GM18873 (cell line): Measurements from ENCODE around the gene PIP4K2A.

Source experiments
- ATAC-seq: cut with Tn5 transposase; IDR thresholded peaks from one replicate; pipeline ENCODE4 v1.9.1; 2021; ENCODE audit warnings: mild to moderate bottlenecking, moderate library complexity, moderate number of reproducible peaks; ENCODE audit not compliant: unreplicated experiment, low FRiP score

The PIP4K2A gene

DNA sequence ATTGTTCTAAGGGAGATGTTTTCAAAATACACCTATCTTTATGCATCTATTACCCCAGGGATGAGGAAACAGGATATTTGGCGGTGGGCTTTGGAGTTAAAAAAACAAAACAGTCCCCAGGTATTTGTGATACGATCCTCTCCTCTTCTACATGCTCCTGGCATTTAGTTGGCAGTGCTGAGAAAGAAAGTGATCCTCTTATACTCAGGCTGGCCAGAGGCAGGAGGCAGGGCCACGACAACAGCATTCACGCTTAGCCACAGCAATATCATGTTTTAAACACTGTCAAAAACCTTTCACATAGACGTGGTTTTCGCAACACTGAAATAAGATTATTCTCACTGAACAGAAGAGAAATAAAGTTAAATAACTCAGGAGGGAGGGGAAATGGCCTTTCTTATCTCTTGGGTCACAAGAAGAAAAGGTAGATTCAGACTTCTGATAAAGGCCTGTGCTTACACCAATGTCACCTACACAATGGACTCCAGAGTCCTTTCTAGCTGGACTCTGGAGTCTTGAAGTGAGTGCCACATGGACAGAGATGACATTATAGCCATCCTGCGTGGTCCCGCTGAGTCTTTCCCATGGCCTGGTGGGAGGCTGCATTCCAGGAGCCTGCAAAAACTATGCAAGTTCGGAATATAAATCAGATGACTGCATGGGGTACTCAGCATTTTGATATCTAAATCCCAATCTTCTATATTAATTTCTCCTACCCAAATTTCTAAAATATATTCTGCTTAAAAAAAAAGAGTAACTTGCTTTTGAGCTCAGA, 88.7 kb downstream of the PIP4K2A start:
- no peak for ATAC-seq

DNA sequence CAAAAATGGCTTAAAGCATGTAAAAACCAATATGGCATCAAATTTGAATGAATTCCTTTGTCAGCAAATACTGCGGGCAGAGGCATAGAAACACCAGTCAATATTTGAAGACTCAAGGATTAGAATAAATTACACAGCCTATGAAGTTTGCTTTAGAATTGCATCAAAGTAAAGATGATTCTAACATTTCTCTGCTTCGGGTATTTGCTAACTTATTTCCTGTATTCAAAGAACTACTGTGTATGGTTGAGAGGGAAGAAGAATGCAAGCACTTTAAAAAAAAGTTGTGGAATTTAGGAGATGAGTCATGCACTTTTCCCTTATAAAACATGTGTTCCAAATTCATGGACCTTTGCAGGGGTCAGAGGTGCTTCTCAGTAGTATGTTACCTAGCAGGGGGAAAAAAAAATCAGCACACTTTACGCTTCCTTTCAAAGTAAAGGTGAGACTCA, 90.1 kb downstream of the PIP4K2A start:
- no peak for ATAC-seq

DNA sequence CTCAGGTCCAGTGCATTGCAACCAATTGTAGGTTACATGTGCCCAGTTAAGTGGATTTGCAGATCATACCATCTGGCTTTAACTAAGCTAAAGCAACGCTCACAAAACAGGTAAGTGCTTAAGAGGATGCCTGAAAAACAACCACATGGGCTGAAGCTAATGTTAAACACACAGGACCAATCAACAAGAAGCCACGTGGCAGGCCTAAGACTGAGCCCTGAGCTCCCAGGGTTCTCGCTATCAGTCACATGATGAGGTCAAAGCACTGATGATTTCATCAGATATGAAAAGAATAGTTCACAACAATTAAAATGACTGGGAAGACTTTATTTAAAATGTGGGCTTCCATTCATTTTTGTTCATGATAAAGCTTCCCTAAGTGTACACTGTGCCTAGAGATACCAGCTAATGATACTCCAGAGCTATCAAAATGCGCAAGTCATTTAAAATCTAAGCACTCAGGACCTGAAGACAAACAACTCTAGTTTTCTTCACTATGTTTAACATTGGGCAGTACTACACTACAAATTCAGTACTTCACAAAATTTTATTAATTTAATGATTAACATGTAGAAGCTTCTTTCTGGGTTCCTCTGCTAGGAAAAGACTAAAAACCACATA, 90.6 kb downstream of the PIP4K2A start:
- no peak for ATAC-seq

DNA sequence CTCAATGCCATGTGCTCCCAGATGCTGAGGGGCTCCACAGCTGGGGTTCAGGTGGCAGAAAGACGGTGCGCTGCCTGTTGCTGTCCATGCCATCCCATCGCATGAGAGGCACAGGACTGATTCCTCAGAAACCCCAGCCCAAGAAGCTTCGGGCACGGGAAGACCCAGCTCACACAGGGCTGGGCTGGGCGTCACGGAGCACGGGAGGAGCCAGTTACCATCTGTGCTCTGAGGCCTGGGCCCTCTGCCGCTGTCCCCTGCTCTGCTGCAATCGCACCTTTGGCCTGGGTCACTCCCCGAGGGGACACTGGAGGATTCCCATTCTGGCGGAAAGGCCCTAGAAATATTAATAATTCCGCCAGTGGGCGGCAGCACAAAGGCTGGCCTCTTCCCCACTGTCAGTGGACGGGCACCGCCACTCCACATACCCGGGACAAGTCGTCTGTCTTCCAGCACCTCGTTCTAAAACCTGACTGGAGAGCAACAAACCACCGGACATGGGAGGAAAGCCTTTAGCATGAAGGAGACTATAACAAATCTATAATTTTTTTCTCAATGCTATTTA, 92.1 kb downstream of the PIP4K2A start:
- ATAC-seq = no peak

DNA sequence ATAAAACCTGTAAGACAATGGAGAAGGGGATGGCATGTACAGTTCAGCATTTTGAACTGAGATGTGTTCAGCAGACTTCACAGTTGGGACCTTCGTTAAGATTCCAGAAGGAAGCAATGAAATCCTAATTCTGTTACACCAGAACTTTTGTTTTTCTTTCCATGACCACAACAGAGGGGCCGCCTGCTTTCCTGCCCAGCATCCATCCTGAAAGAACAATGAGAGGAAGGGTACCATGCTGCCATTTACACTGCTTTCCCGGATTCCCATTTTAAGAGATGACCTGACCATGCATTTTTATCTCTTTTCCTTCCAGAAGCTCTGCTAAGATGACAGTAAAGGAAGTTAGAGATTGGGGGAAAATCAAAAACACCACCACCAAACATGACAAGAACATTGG, 92.7 kb downstream of the PIP4K2A start:
- no peak for ATAC-seq

DNA sequence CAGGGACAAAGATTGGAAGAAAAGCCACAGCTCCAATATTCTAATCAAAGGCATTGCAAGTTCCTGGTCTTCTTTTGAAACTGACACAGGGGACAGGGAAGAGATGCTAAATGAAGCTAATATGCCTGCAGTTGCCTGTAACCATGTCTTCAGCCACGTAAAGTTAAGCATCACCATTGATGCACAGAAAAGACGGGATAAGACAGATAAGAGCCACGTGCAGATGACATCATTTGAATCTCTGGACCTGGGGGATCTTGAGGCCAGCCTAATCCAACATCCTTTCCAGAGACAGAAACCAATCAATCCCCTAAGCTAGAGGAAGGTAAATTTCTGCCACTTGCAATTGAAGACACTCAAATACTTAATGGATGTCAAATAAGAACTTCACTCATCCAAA, 93.4 kb downstream of the PIP4K2A start:
- no peak for ATAC-seq

DNA sequence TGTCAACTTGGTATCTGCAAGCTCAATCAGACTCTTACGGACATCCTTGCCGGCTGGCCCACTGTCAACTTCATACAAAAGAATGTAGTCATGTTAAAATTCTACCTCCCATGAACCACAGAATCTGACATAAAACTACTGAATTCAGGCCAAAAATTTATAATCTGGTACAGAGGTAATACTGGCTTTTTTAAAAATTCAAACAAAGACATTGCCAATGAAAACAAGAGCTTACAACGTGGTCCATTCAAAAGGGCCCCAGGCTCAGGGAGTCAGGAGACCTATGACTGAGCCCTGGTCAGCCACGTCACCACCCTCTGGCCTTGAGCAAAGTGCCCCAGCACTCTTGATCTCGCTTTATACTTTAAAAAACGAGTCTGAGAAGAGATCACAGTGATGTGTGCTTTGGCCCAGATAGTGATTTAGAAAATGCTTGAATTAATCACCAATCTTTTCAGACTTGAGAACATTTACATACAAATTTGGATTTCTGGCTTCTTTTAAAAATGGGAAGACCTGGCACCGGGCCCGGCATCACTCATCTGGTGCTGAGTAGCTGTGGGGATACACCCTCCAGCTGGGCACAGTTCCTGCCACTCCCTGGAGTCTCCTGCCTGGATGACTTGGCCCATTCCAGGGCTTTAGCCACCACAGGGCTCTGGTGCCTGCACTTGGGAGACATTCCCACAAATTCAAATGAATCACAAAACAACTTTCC, 94.1 kb downstream of the PIP4K2A start:
- no peak for ATAC-seq

DNA sequence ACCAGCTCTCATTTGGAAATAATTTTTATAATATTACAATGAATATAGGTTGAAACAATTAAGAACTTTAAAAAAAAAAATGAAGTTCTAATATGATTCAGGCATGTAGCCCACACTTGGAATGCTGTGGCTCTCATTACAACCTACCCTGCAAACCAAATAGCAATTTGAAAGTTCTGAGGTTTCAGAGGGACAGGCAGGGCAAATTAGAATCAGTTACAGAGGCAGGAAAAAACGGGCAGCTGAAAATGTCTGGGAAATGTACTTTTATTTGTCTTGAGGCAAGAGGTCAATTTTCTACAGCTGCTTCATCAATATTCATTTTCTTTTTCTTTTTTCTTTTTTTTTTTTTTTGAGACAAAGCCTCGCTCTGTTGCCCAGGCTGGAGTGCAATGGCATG, 95.3 kb downstream of the PIP4K2A start:
- ATAC-seq = no peak

DNA sequence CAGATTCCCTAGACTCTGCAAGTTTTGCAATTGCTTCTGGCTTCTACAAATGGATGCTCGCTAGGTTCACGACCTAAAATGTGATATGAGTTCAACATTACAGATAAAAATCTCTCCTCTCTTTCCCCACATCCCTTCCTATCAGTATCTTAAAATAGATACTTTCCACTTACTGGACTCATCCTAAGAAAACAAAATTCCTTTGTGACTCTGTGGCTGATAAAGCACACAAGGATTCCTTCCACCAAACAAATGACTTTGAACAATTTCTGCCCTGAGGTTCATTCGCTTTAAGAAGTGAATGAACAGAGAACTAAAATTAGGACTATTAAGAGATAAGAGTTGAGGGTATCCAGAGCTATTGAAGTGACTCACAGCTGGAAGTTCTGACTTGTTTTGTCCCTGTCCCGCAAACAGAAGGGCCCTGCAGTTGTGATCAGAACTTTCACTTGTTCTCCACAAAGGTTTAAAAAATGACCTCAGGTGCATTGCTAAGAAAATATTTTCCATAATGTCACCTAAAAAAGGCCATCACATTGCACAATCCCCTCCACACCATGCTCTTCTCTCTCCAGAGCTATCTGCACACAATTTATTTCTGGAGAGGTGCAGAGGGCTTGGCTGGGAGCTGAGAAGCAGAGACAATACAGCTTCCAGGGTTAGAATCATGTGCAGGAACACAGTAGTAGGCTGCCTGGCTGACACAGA, 96.1 kb downstream of the PIP4K2A start:
- ATAC-seq = no peak

DNA sequence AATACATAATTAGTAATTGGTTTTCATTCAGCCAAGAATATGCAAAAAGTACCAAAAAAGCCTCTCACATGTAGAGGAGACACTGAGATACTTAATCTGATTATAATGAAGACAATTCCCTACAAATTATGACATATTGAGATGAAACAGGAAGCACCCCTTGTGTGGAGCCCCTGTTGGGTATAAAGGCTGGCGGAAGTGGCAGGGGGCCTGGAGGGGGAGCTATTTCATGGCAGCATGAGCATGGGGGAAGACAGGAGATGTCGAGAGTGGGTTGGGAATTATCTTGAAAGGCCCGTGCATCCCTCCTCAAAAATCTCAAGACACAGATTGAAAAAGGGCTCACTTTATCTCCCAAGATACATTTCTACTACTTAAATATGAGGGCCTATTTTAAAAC, 96.9 kb downstream of the PIP4K2A start:
- no peak for ATAC-seq

DNA sequence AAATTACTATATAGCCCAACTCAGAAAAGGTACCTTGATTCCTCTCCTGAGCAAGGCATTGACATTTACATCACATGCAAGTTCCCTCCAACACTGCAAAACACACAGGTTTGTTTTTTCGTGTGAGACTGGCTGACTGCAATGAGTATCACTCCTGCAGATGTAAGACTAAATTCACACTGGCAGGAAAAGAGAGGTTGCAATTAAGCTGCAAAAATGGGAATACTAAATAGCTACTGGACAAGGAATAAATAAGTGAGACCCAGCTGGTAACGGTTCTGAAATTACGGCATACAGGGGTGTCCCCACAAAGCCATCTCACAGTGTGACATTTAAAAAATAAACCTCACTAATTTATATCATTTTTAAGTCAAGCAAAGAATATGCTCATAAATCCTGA, 97.3 kb downstream of the PIP4K2A start:
- no peak for ATAC-seq

DNA sequence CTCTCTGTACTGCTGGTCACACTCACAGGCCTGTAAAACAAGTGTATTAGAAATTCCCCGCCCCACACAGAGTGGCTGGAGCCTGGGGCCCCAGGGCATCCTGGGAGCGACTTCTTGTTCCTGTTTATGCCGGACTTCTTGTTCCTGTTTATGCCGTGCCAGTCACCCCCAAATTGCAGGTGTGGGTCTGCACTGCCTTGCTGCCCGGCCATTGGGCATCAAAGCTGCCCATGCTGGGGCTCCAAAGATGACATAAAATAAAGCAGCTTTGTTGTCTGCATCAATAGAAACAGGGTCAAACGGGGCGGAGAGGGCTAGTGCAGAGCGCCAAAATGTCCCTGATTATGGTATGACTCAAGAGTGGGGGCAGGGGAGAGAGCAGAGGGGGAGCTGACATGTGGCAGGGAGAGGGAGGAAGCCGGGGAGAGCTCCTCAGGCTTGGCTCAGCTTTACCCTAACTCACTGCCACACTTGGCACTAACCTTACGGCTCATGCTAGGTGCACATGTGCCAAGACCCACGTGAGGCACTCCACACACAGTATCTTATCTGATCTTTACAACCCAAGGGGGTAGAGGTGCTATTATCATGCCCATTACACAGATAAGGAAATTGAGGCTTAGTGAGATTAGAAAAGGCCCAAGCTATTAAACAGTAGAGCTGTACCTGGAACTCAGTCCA, 98.4 kb downstream of the PIP4K2A start:
- ATAC-seq = peak; percentile 44

DNA sequence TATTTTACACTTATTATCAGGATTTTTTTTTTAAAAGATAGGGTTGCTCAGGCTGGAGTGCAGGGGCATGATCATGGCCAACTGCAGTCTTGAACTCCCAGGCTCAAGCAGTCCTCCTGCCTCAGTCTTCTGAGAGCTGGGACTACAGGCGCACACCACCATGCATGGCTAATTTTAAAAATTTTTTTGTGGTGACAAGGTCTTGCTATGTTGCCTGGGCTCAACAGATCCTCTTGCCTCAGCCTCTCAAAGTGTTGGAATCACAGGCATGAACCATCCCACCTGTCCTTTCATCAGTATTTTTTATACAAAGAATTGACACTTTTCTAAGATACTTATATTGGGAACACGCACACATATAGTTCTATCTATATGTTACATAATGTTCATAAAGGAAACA, 99.3 kb downstream of the PIP4K2A start:
- ATAC-seq = no peak

DNA sequence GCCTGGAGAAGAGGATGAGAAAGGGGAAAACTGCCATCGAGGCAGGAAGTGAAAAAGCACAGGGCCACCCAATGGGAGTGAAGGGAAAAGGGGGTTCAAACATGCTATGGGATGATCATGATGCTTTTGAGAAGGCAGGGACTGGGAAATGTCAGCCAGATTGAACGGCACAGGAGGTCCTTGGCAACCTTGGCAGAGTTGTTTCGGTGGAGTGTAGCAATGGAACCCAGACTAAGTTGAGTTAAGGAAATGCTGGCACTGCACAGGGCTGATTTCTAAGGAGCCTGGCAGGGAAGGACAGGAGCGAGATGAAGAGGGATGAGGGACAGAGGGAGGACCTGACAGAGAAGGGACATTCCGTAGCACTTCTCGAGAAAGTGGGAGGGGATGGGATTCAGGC, 101.4 kb downstream of the PIP4K2A start:
- no peak for ATAC-seq

DNA sequence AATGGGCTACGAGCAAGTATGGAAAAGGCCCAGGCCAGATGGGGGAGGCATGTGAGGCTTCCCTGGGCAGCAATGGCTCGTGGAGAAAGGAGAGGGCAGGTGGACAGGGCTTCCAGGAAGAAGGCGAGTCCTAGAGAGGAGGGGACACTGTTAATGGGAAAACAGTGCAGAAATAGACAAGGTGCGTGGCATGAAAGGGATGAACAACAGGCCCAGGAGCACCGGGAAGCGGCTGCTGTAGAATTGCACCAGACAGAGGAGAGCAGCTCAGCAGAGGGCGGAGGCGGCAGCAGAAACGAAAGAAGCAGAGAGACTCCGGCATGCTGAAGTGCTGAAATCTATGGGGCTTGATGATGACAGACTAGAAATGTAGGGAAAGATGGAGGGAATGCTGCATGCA, 102.1 kb downstream of the PIP4K2A start:
- ATAC-seq = no peak

DNA sequence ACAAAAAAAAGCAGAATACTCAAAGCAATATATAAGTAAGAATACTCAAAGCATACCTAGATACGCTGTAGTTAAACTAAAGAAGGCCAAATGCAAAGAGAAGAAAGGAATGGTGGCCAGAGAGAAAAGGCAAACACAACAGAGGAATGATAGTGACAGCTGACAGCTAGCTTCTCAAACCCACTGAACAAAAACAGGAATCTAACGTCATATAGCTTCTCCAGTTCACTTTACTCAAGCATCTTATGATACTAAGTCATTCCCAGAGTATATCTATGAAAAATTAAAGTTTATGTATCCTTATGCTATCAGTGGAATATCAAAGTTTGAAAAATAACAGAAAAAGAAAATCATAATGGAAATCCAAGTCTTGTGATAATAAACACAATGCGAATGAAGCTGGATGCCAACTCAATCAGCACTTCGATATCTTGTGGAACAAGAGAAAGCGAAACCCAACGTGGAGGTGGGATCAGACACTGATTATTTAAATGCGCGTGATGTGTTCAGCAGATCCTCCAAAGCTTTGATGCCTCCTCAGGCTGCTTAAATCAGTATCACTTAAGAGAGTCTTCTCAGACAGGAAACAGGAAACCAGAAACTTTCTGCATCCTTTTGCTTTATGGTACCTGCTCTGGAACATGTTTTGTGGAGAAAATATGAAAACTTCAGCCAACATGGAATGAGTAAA, 102.8 kb downstream of the PIP4K2A start:
- ATAC-seq = no peak

DNA sequence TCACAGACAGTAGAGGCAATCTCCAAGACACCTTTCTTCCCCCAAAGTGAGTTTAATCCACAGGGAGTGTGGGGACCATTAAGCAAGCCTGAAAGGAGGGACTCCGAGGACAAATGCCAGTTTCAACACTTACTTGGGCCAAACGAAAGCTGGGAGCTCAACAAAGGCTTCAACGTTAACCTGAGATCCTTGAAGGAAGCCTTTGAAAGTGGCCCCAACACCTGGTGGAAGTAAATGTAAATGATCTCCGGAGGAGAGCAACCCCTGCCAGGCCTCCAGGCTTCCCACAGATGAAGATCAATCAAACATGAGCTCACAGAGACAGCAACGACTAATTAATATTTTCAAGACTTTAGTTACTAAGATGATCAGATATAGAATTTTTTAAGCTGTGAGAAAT, 103.8 kb downstream of the PIP4K2A start:
- ATAC-seq = no peak

DNA sequence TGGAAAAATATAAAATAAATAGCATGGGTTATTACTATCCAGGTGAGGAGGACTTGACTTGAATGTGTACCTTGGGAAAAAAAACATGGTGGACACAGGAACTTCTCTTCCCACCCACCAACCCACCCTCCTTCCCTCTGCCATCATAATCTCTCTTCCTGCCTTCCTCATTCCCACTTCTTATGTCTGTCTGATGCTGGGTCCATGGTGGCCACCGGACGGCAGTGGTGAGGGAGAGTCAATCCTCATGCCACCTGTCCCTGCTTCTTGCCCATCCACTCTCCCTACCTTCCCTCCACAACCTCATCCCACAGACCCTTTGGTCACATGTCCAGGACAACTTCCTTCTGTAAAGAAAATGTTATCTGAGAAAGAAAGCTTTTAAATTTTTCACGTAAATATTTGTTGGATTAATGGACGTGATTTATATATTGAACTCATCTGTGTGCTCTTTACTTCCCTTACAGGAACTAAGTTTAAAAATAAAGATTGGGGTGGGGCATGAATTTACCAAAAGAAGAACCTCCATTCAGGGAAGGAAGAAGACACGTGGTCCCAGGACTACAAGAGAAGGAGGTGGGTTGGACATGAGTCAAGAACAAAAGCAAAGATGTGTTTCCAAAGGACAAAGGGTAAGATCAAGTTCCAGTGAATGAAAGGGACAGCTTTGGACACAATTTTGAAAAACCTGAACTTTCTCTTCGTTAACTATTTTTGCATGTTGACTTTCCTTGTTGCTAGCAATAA, 104.5 kb downstream of the PIP4K2A start:
- ATAC-seq = no peak

DNA sequence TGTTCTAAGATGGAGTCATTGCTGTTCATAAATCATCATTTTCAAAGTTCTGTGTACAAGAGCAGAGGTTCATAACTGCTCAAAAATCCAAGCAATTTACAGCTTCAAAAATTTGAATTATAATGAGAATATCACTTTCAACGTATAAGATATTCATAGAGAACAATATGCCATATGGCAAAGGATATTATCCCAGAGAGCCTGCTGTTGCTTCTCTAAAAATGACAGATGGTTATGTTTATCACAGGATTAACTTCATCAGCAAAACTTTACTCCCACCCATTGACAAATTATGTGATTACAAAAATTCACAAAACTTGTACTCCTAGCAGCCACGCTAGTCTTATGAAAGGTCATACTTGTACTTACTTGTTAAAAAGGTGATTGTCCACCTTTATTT, 105.1 kb downstream of the PIP4K2A start:
- ATAC-seq = no peak
